K562 (cell line): ENCODE data around the gene SRD5A2. TPM values are rescaled to one million over a fixed set of nuclear protein-coding genes. Genes with fewer than 3 reads are reported as not detected.

Source experiments
- ATAC-seq: fragments of 200-7000 bp; cut with Tn5 transposase; 3 replicates; pipeline ENCODE4 v1.9.1; 2020; ENCODE audit warnings: moderate library complexity
- BruUV-seq: library from RNA; stranded (reverse); fragments of 400-500 nt; replicated peaks from 2 replicates; lab custom pipeline; 2021; lab: Mats Ljungman, UMichigan
- CTCF ChIA-PET: fragments of 300-600 bp; formaldehyde crosslinking; extraction: SDS; loops from one replicate; lab custom pipeline; 2021; ENCODE audit warnings: low intra/inter-chr PET ratio; lab: Yijun Ruan, JAX
- POLR2A ChIA-PET: fragments of 300-600, 350-650 bp; sonication (Branson Sonifier 250); formaldehyde crosslinking; extraction: SDS; loops from one replicate; lab custom pipeline; 2021; ENCODE audit warnings: antibody characterized with exemption, inconsistent platforms; lab: Yijun Ruan, JAX
- DNase-seq, 4 experiments: peaks; one replicate each; pipeline versions ENCODE4 v3.0.0 to v3.0.0-alpha.2; 2011 to 2018; ENCODE audit warnings: low spot score in 3 of 4, mixed read lengths in 3 of 4; ENCODE audit errors: extremely low read depth in 1 of 4
- FAIRE-seq: peaks from 2 replicates; lab custom pipeline; 2011; peaks lifted over from hg19 to GRCh38; lab: Jason Lieb, UNC
- H2AFZ ChIP-seq: 2 replicates; pipeline ENCODE4 v1.6.0; 2011; ENCODE audit warnings: low read depth, low read length, control low read depth, inconsistent platforms
- H3K27ac ChIP-seq: fragments of 200-600 bp; 3 replicates; pipeline ENCODE4 v1.8.0; 2011; ENCODE audit warnings: low read depth, mild to moderate bottlenecking, control low read depth, inconsistent platforms, low read length, moderate library complexity, mixed read lengths; ENCODE audit errors: extremely low read depth
- H3K27me3 ChIP-seq, 2 experiments: fragments of 300-600 bp in 1 of 2; 2 replicates in 1 of 2; 3 replicates in 1 of 2; pipeline versions ENCODE4 v1.6.0 to v1.8.0; 2011; ENCODE audit warnings: inconsistent platforms in 2 of 2, low read length in 2 of 2, mild to moderate bottlenecking in 1 of 2, mixed read lengths in 1 of 2, moderate library complexity in 1 of 2; ENCODE audit not compliant: control insufficient read depth in 2 of 2, insufficient read depth in 2 of 2
- H3K36me3 ChIP-seq: fragments of 300-600 bp; 3 replicates; pipeline ENCODE4 v1.8.0; 2011; ENCODE audit warnings: mild to moderate bottlenecking, low read length, inconsistent platforms; ENCODE audit not compliant: control insufficient read depth, insufficient read depth
- H3K4me1 ChIP-seq, 2 experiments: fragments of 200-600 bp in 1 of 2; replicated peaks in 1 of 2; 2 replicates in 1 of 2; 3 replicates in 1 of 2; pipeline versions ENCODE4 v1.5.1 to v1.8.0; 2011; ENCODE audit warnings: inconsistent platforms in 2 of 2, low read length in 2 of 2, mild to moderate bottlenecking in 1 of 2, mixed read lengths in 1 of 2, moderate library complexity in 1 of 2; ENCODE audit not compliant: control insufficient read depth in 2 of 2, insufficient read depth in 2 of 2
- H3K4me2 ChIP-seq: 2 replicates; pipeline ENCODE4 v1.6.1; 2011; ENCODE audit warnings: low read length, control low read depth, inconsistent platforms, mixed read lengths; ENCODE audit not compliant: insufficient read depth
- H3K4me3 ChIP-seq: fragments of 200-600 bp; sonication (generic), shearing (Covaris generic); 2 replicates; pipeline ENCODE4 v1.5.1; 2016; ENCODE audit warnings: control low read depth, inconsistent platforms
- H3K79me2 ChIP-seq: fragments of 200-600 bp; 3 replicates; pipeline ENCODE4 v1.8.0; 2011; ENCODE audit warnings: low read length, inconsistent platforms; ENCODE audit not compliant: control insufficient read depth, insufficient read depth
- H3K9ac ChIP-seq, 2 experiments: 2 replicates each; pipeline versions ENCODE4 v1.6.0 to v1.6.1; 2011; ENCODE audit warnings: low read depth in 2 of 2, low read length in 2 of 2, control low read depth in 1 of 2, inconsistent platforms in 1 of 2, mild to moderate bottlenecking in 1 of 2, mixed read lengths in 1 of 2; ENCODE audit not compliant: insufficient read depth in 1 of 2
- H3K9me1 ChIP-seq: one replicate; pipeline ENCODE4 v1.6.0; 2011; ENCODE audit warnings: inconsistent platforms, mild to moderate bottlenecking, low read length, moderate library complexity; ENCODE audit not compliant: control insufficient read depth, insufficient read depth
- H3K9me3 ChIP-seq: replicated peaks from 2 replicates; pipeline ENCODE4 v1.5.1; 2011; ENCODE audit warnings: low read depth, low read length, inconsistent platforms; ENCODE audit not compliant: control insufficient read depth, insufficient read depth
- H4K20me1 ChIP-seq: replicated peaks from 2 replicates; pipeline ENCODE4 v1.6.1; 2011; ENCODE audit warnings: low read length, inconsistent platforms, mixed read lengths; ENCODE audit not compliant: control insufficient read depth, insufficient read depth
- E2F6 ChIP-seq, 2 experiments: IDR thresholded peaks; 2 replicates each; pipeline ENCODE4 v1.6.1; 2011; ENCODE audit warnings: borderline replicate concordance in 1 of 2, control low read depth in 1 of 2, low read depth in 1 of 2, low read length in 1 of 2, mild to moderate bottlenecking in 1 of 2, mixed read lengths in 1 of 2, moderate library complexity in 1 of 2; ENCODE audit not compliant: insufficient read depth in 1 of 2, insufficient read length in 1 of 2, poor library complexity in 1 of 2, severe bottlenecking in 1 of 2; ENCODE audit errors: extremely low read depth in 1 of 2
- ELF2 ChIP-seq: fragments of 250-450 bp; sonication (Bioruptor Pico); IDR thresholded peaks from 2 replicates; pipeline ENCODE4 v1.5.0; 2021; ENCODE audit warnings: mild to moderate bottlenecking
- ETV1 ChIP-seq: fragments of 450-650 bp; conservative IDR thresholded peaks from 2 replicates; pipeline ENCODE4 v1.6.1; 2016; ENCODE audit warnings: missing genetic modification characterization, control low read depth, low read depth, missing compliant biosample characterization
- GATA2 ChIP-seq: sonication (generic); formaldehyde crosslinking; IDR thresholded peaks from 2 replicates; pipeline ENCODE4 v1.4.0; 2020; ENCODE audit warnings: mild to moderate bottlenecking, missing genetic modification reagents
- KLF13 ChIP-seq: fragments of 450-650 bp; IDR thresholded peaks from 2 replicates; pipeline ENCODE4 v1.6.1; 2016; ENCODE audit warnings: missing genetic modification characterization, low read depth, mild to moderate bottlenecking, missing compliant biosample characterization, moderate library complexity, borderline replicate concordance
- MEF2A ChIP-seq: IDR thresholded peaks from 2 replicates; pipeline ENCODE4 v1.6.1; 2011; ENCODE audit warnings: low read depth, mild to moderate bottlenecking, low read length, moderate library complexity; ENCODE audit not compliant: control insufficient read depth
- PML ChIP-seq: IDR thresholded peaks from 2 replicates; pipeline ENCODE4 v1.6.1; 2012; ENCODE audit warnings: low read length, inconsistent platforms
- ZC3H4 ChIP-seq: sonication (generic); formaldehyde crosslinking; IDR thresholded peaks from 2 replicates; pipeline ENCODE4 v1.9.0; 2021; ENCODE audit warnings: missing genetic modification reagents, borderline replicate concordance
- ZHX1 ChIP-seq: fragments of 150-350 bp; conservative IDR thresholded peaks from 2 replicates; pipeline ENCODE4 v1.6.1; 2014; ENCODE audit warnings: low read length
- ZNF655 ChIP-seq: fragments of 250-450 bp; sonication (Bioruptor Pico); IDR thresholded peaks from 2 replicates; pipeline ENCODE4 v1.5.0; 2021
- WGBS: fragments of 100-300 bp; shearing (Covaris generic); methylation state at CpG from one replicate; pipeline ENCODE4 v1.1.6; 2016; ENCODE audit warnings: low coverage, mixed read lengths; ENCODE audit not compliant: insufficient coverage; ENCODE audit errors: missing lambda C conversion rate; 5-methylcytosine and 5-hydroxymethylcytosine counted together
- in situ Hi-C: fragments of 300-500 bp; cut with MboI; formaldehyde crosslinking; loops from 4 replicates; pipeline ENCODE4 v1.15.0; 2018; ENCODE audit warnings: inconsistent platforms, mixed read lengths
- intact Hi-C: fragments of 100-400 bp; cut with micrococcal nuclease; formaldehyde crosslinking; loops from 2 replicates; pipeline ENCODE4 v1.14.2; 2022
- polyA plus RNA-seq, 8 experiments: library from polyadenylated mRNA; depleted of rRNA in 4 of 8; stranded (reverse) in 5 of 8; unstranded in 3 of 8; fragments of >200 nt; fragmentation: Nextera tagmentation in 2 of 8; fragmentation: Illumina TruSeq in 1 of 8; extraction: Ambion mirVana in 2 of 8; extraction: Trizol in 1 of 8; gene quantifications; 2 replicates each; pipeline versions ENCODE4 v1.2.1 to v1.2.3, GENCODE V29; 2011 to 2014; ENCODE audit warnings: inconsistent platforms in 1 of 8, missing spikeins in 1 of 8
- total RNA-seq, 7 experiments: library from RNA; depleted of rRNA in 6 of 7; stranded (reverse); fragments of >200 nt in 6 of 7; fragmentation: Illumina TruSeq in 2 of 7; extraction: Trizol in 2 of 7; gene quantifications; 2 replicates each; pipeline versions ENCODE4 v1.2.1 to v1.2.3, GENCODE V29; 2011 to 2021; ENCODE audit warnings: low replicate concordance in 1 of 7

The SRD5A2 gene
- total and polyA plus RNA-seq, 9 of the 15 experiments (the other 6 are each of a cell fraction or from before 2014, with no cell fraction given): 0.03 TPM; not detected in 8

- TF ChIP-seq ETV1 (tag): no peak
- TF ChIP-seq KLF13: no peak
- no peak for TF ChIP-seq E2F6 (IDR thresholded peaks at IDR 0.05; ENCODE audit: borderline replicate concordance in 1 of 2, extremely low read depth in 1 of 2, insufficient read depth in 1 of 2, insufficient read length in 1 of 2, low read depth in 1 of 2, low read length in 1 of 2, poor library complexity in 1 of 2, severe bottlenecking in 1 of 2)
- no peak for TF ChIP-seq ZHX1
- TF ChIP-seq PML: no peak
- no peak for TF ChIP-seq ZNF655 (CRISPR knock-in tag)
- no peak for TF ChIP-seq ZC3H4 (CRISPR knock-in tag)
- no peak for TF ChIP-seq MEF2A
- no peak for TF ChIP-seq GATA2 (CRISPR knock-in tag)
- no peak for TF ChIP-seq ELF2 (CRISPR knock-in tag)
- Histone ChIP-seq H3K79me2 (no peaks in the 10 kb centered on the region), H3K9me1 (no peaks in the 10 kb centered on the region), H4K20me1 (no peaks in the 10 kb centered on the region), H2AFZ (no peak overlapping the region), H3K9me3 (no peaks in the 10 kb centered on the region), H3K4me2 (no peak overlapping the region), H3K36me3 (no peaks in the 10 kb centered on the region), H3K4me1 (peaks cover 0 to 7% of the 10 kb centered on the region in 2 experiments; a peak in 1 of 5 replicates), H3K27me3 (peaks cover 15 to 32% of the 10 kb centered on the region in 2 experiments; a peak in 3 of 5 replicates), H3K9ac (no peak overlapping the region), H3K27ac (no peak overlapping the region), H3K4me3 (no peak overlapping the region)
- DNase-seq (no peak), ATAC-seq (no peak), FAIRE-seq (no peak)
- intact Hi-C loops (no loop called here), in situ Hi-C loops (no loop called here)
- BruUV-seq: no TSS peak
- POLR2A ChIA-PET: no interaction called here
- CTCF ChIA-PET: no interaction called here
- WGBS: 2% methylated on average over 11 of the region's 13 CpGs
These were observed 780 bp downstream of the SRD5A2 start for GRCh38 chr2:31579996-31580320.
